Breast epithelium (tissue), 3 donors: ENCODE measurements around the gene SEPTIN5.

Experiments
- POLR2A ChIP-seq: fragments of 450-650 bp; IDR thresholded peaks from one replicate; pipeline ENCODE4 v1.6.1; 2016; ENCODE audit warnings: antibody characterized with exemption, mild to moderate bottlenecking, moderate library complexity
- POLR2AphosphoS5 ChIP-seq, 3 donors: sonication (generic); formaldehyde crosslinking; IDR thresholded peaks; one replicate each; pipeline ENCODE4 v1.6.1; 2017; ENCODE audit warnings: antibody characterized with exemption in 3 of 3
- TF ChIP-seq, protein P1 (sequence below), 3 donors: fragments of 450-650 bp; IDR thresholded peaks; one replicate each; pipeline ENCODE4 v1.5.1; 2016 to 2017; ENCODE audit warnings: antibody characterized with exemption in 3 of 3, mild to moderate bottlenecking in 3 of 3, moderate library complexity in 3 of 3

GRCh38 chr22:19738664-19739447 lies 24.6 kb downstream of the SEPTIN5 start:
- TF ChIP-seq POLR2A: no peak
- TF ChIP-seq, protein P1, sequence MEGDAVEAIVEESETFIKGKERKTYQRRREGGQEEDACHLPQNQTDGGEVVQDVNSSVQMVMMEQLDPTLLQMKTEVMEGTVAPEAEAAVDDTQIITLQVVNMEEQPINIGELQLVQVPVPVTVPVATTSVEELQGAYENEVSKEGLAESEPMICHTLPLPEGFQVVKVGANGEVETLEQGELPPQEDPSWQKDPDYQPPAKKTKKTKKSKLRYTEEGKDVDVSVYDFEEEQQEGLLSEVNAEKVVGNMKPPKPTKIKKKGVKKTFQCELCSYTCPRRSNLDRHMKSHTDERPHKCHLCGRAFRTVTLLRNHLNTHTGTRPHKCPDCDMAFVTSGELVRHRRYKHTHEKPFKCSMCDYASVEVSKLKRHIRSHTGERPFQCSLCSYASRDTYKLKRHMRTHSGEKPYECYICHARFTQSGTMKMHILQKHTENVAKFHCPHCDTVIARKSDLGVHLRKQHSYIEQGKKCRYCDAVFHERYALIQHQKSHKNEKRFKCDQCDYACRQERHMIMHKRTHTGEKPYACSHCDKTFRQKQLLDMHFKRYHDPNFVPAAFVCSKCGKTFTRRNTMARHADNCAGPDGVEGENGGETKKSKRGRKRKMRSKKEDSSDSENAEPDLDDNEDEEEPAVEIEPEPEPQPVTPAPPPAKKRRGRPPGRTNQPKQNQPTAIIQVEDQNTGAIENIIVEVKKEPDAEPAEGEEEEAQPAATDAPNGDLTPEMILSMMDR (IDR thresholded peaks at IDR 0.05): no peak
- TF ChIP-seq POLR2AphosphoS5 (IDR thresholded peaks at IDR 0.05): no peak
